Endothelial cell of umbilical vein (primary cell): ENCODE results near the gene HIVEP3. TPM values are rescaled to one million over a fixed set of nuclear protein-coding genes. Genes with fewer than 3 reads are reported as not detected.

Experiments
- BruUV-seq: library from RNA; stranded (reverse); fragments of 400-500 nt; replicated peaks from 2 replicates; lab custom pipeline; 2021; lab: Mats Ljungman, UMichigan
- CTCF ChIA-PET: fragments of 300-600, 350-600 bp; sonication (Branson Sonifier 250); formaldehyde crosslinking; loops from one replicate; lab custom pipeline; 2021; ENCODE audit warnings: antibody characterized with exemption, inconsistent platforms; lab: Charles Lee
- POLR2A ChIA-PET: fragments of 300-600, 350-600 bp; sonication (Branson Sonifier 250); formaldehyde crosslinking; loops from one replicate; lab custom pipeline; 2021; ENCODE audit warnings: antibody characterized with exemption, inconsistent platforms; lab: Charles Lee
- DNase-seq: peaks from one replicate; pipeline ENCODE4 v3.0.0-alpha.2; 2011; ENCODE audit warnings: low read depth, low spot score
- FAIRE-seq: peaks from 2 replicates; lab custom pipeline; 2011; peaks lifted over from hg19 to GRCh38; lab: Jason Lieb, UNC
- H2AFZ ChIP-seq: 2 replicates; pipeline ENCODE4 v1.6.0; 2012; ENCODE audit warnings: low read depth, low read length, control low read depth, inconsistent platforms
- H3K27ac ChIP-seq: 2 replicates; pipeline ENCODE4 v1.5.1; 2011; ENCODE audit warnings: low read depth, mild to moderate bottlenecking, control low read depth, low read length, moderate library complexity; ENCODE audit not compliant: insufficient read depth
- H3K27me3 ChIP-seq, 2 experiments: 2 replicates each; pipeline versions ENCODE4 v1.6.0 to v1.6.1; 2011; ENCODE audit warnings: low read length in 2 of 2, mixed read lengths in 1 of 2; ENCODE audit not compliant: control insufficient read depth in 2 of 2, insufficient read depth in 2 of 2
- H3K36me3 ChIP-seq, 2 experiments: 2 replicates in 1 of 2; 3 replicates in 1 of 2; pipeline ENCODE4 v1.5.1; 2011; ENCODE audit warnings: low read length in 2 of 2, mild to moderate bottlenecking in 1 of 2, moderate library complexity in 1 of 2; ENCODE audit not compliant: control insufficient read depth in 2 of 2, insufficient read depth in 2 of 2; ENCODE audit errors: extremely low read depth in 1 of 2
- H3K4me1 ChIP-seq: 3 replicates; pipeline ENCODE4 v1.5.1; 2011; ENCODE audit warnings: mild to moderate bottlenecking, low read length; ENCODE audit not compliant: control insufficient read depth, insufficient read depth; ENCODE audit errors: extremely low read depth
- H3K4me2 ChIP-seq: 2 replicates; pipeline ENCODE4 v1.6.1; 2011; ENCODE audit warnings: low read length, control low read depth, mixed read lengths; ENCODE audit not compliant: insufficient read depth
- H3K4me3 ChIP-seq, 3 experiments: fragments of 200-600 bp in 1 of 3; sonication (generic), shearing (Covaris generic) in 1 of 3; replicated peaks in 1 of 3; 2 replicates each; pipeline ENCODE4 v1.5.1; 2011 to 2016; ENCODE audit warnings: control low read depth in 3 of 3, low read length in 3 of 3, mild to moderate bottlenecking in 2 of 3, inconsistent platforms in 1 of 3, low read depth in 1 of 3, moderate library complexity in 1 of 3; ENCODE audit not compliant: insufficient read depth in 1 of 3
- H3K79me2 ChIP-seq: 2 replicates; pipeline ENCODE4 v1.6.0; 2012; ENCODE audit warnings: low read length, inconsistent platforms; ENCODE audit not compliant: control insufficient read depth, insufficient read depth
- H3K9ac ChIP-seq: replicated peaks from 2 replicates; pipeline ENCODE3; 2011; ENCODE audit warnings: low read length, control low read depth; ENCODE audit not compliant: insufficient read depth; ENCODE audit errors: extremely low read depth
- H3K9me1 ChIP-seq: replicated peaks from 3 replicates; pipeline ENCODE4 v1.6.0; 2011; ENCODE audit warnings: mild to moderate bottlenecking, low read length; ENCODE audit not compliant: control insufficient read depth, insufficient read depth; ENCODE audit errors: extremely low read depth
- H3K9me3 ChIP-seq: replicated peaks from 2 replicates; pipeline ENCODE4 v1.5.1; 2012; ENCODE audit warnings: low read length, inconsistent platforms; ENCODE audit not compliant: control insufficient read depth, insufficient read depth
- H4K20me1 ChIP-seq: replicated peaks from 2 replicates; pipeline ENCODE3; 2011; ENCODE audit warnings: mild to moderate bottlenecking, low read length; ENCODE audit not compliant: control insufficient read depth, insufficient read depth; ENCODE audit errors: extremely low read depth
- EZH2 ChIP-seq: IDR thresholded peaks from 2 replicates; pipeline ENCODE4 v1.6.1; 2012; ENCODE audit warnings: borderline replicate concordance, low read depth, mild to moderate bottlenecking, moderate library complexity, low read length, inconsistent platforms; ENCODE audit not compliant: severe bottlenecking
- FOS ChIP-seq: IDR thresholded peaks from 2 replicates; pipeline ENCODE4 v1.6.1; 2011; ENCODE audit warnings: mild to moderate bottlenecking, low read length, moderate library complexity, borderline replicate concordance; ENCODE audit not compliant: insufficient read depth
- GATA2 ChIP-seq: IDR thresholded peaks from 2 replicates; pipeline ENCODE4 v1.7.0; 2011; ENCODE audit warnings: low read depth, mild to moderate bottlenecking, moderate library complexity, mixed read lengths, low read length; ENCODE audit not compliant: insufficient read length, insufficient read depth
- JUN ChIP-seq: IDR thresholded peaks from 2 replicates; pipeline ENCODE4 v1.6.1; 2011; ENCODE audit warnings: borderline replicate concordance, low read depth; ENCODE audit not compliant: insufficient read length, insufficient read depth
- MYC ChIP-seq: IDR thresholded peaks from one replicate; pipeline ENCODE4 v1.6.1; 2011; ENCODE audit warnings: mild to moderate bottlenecking, low read depth, low read length
- POLR2A ChIP-seq: IDR thresholded peaks from 2 replicates; pipeline ENCODE4 v1.6.1; 2012; ENCODE audit warnings: low read depth, mild to moderate bottlenecking, control low read depth, low read length
- POLR2AphosphoS5 ChIP-seq: IDR thresholded peaks from 2 replicates; pipeline ENCODE4 v1.6.1; 2012; ENCODE audit warnings: low read depth, mild to moderate bottlenecking, control low read depth, low read length, moderate library complexity; ENCODE audit not compliant: insufficient read depth
- dilution Hi-C: fragments of 300-500 bp; cut with MboI; formaldehyde crosslinking; loops from one replicate; pipeline ENCODE4 v1.15.0; 2019; ENCODE audit warnings: low sequenced_read_pairs; ENCODE audit not compliant: extremely low pct_ligation_motif_present
- intact Hi-C: fragments of 100-400 bp; cut with micrococcal nuclease; formaldehyde crosslinking; loops from one replicate; pipeline ENCODE4 v1.10.0; 2022
- polyA plus RNA-seq, 4 experiments: library from polyadenylated mRNA; depleted of rRNA in 3 of 4; stranded (reverse) in 3 of 4; unstranded in 1 of 4; fragments of >200 nt; gene quantifications; 2 replicates each; pipeline versions ENCODE4 v1.2.1 to v1.2.3, GENCODE V29; 2011 to 2012; ENCODE audit warnings: missing spikeins in 1 of 4
- total RNA-seq: library from RNA; stranded (reverse); gene quantifications from 2 replicates; pipeline ENCODE4 v1.2.3, GENCODE V29; 2021
- TF ChIP-seq, protein P1 (sequence below), 2 donors: IDR thresholded peaks; 1 replicate in 1 of 2; 2 replicates in 1 of 2; pipeline ENCODE4 v1.5.1; 2011; ENCODE audit warnings: low read length in 2 of 2, mild to moderate bottlenecking in 2 of 2, moderate library complexity in 2 of 2, control low read depth in 1 of 2, inconsistent platforms in 1 of 2, low read depth in 1 of 2; ENCODE audit not compliant: insufficient read depth in 1 of 2; ENCODE audit errors: extremely low read depth in 1 of 2
- TF ChIP-seq, protein P2 (sequence below): IDR thresholded peaks from 2 replicates; pipeline ENCODE4 v1.6.1; 2011; ENCODE audit not compliant: insufficient read depth, insufficient read length

Gene HIVEP3
- total and polyA plus RNA-seq, 2 donors (not counting 3 experiments of a cell fraction or from before 2014, with no cell fraction given), result 3.4 to 4.0 TPM

GRCh38 chr1:41648844-41649243, 269.9 kb downstream of the HIVEP3 start:
- H3K4me1 ChIP-seq, result peaks cover 10% of the 10 kb centered on the region
- no peaks in the 10 kb centered on the region for H4K20me1 ChIP-seq
- BruUV-seq, result no TSS peak
- DNase-seq, result no peak
- no peak overlapping the region for H3K4me3 ChIP-seq
- CTCF ChIA-PET, result interaction anchor here (1.1 to 1.5 kb wide), 2 partner anchors 16 to 35 kb away, joined by 3 read pairs; no protein-coding TSS in a partner anchor
- H3K27ac ChIP-seq, result no peak overlapping the region
- intact Hi-C loops (no loop called here), dilution Hi-C loops (no loop called here)
- no peaks in the 10 kb centered on the region for H3K36me3 ChIP-seq
- no peak overlapping the region for H3K4me2 ChIP-seq
- no peak overlapping the region for H2AFZ ChIP-seq
- no peak for TF ChIP-seq EZH2
- TF ChIP-seq, protein P1, sequence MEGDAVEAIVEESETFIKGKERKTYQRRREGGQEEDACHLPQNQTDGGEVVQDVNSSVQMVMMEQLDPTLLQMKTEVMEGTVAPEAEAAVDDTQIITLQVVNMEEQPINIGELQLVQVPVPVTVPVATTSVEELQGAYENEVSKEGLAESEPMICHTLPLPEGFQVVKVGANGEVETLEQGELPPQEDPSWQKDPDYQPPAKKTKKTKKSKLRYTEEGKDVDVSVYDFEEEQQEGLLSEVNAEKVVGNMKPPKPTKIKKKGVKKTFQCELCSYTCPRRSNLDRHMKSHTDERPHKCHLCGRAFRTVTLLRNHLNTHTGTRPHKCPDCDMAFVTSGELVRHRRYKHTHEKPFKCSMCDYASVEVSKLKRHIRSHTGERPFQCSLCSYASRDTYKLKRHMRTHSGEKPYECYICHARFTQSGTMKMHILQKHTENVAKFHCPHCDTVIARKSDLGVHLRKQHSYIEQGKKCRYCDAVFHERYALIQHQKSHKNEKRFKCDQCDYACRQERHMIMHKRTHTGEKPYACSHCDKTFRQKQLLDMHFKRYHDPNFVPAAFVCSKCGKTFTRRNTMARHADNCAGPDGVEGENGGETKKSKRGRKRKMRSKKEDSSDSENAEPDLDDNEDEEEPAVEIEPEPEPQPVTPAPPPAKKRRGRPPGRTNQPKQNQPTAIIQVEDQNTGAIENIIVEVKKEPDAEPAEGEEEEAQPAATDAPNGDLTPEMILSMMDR (IDR thresholded peaks at IDR 0.05; ENCODE audit: extremely low read depth in 1 of 2, insufficient read depth in 1 of 2, low read depth in 1 of 2, low read length in 2 of 2), result no peak
- no peak for TF ChIP-seq POLR2AphosphoS5
- TF ChIP-seq FOS, result no peak
- TF ChIP-seq MYC, result no peak
- TF ChIP-seq, protein P2, sequence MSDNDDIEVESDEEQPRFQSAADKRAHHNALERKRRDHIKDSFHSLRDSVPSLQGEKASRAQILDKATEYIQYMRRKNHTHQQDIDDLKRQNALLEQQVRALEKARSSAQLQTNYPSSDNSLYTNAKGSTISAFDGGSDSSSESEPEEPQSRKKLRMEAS, result no peak
- no peak for TF ChIP-seq POLR2A
- no peak for TF ChIP-seq GATA2
- no peak for TF ChIP-seq JUN
- no peaks in the 10 kb centered on the region for H3K9me3 ChIP-seq
- FAIRE-seq, result no peak
- POLR2A ChIA-PET, result no interaction called here
- H3K27me3 ChIP-seq, result no peaks in the 10 kb centered on the region
- no peak overlapping the region for H3K9ac ChIP-seq
- no peaks in the 10 kb centered on the region for H3K9me1 ChIP-seq
- no peaks in the 10 kb centered on the region for H3K79me2 ChIP-seq
